GM21360 (cell line): ENCODE measurements around the gene ATOH7.
"Not testable (repeated sequence)": the region's sequence is repeated elsewhere in the genome, so short reads cannot be mapped to it uniquely, and the experiment has no call there.

Experiments used
- ATAC-seq: cut with Tn5 transposase; IDR thresholded peaks from one replicate; pipeline ENCODE4 v1.9.1; 2021; ENCODE audit warnings: mild to moderate bottlenecking, moderate library complexity; ENCODE audit not compliant: unreplicated experiment

The ATOH7 gene

GRCh38 chr10:68237173-68237572, 5.3 kb upstream of the ATOH7 start:
- ATAC-seq, result no peak

DNA sequence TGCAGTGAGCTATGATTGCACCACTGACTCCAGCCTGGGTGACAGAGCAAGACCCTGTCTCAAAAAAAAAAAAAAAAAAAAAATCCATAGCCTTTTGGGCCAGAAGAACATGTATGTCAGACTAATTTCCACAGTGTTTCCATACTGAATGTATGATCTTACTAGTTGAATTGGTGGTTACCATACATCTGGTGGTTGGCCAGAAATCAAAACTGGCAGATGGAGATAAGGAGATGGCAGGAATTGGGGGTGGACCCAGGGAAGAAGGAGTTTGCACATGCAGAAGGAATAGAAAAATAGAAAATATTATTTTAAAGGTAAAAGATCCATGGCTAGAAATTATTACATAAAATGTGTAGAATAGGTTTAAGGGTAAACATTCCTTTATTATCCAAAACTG, 3.7 kb upstream of the ATOH7 start:
- ATAC-seq, result no peak

DNA sequence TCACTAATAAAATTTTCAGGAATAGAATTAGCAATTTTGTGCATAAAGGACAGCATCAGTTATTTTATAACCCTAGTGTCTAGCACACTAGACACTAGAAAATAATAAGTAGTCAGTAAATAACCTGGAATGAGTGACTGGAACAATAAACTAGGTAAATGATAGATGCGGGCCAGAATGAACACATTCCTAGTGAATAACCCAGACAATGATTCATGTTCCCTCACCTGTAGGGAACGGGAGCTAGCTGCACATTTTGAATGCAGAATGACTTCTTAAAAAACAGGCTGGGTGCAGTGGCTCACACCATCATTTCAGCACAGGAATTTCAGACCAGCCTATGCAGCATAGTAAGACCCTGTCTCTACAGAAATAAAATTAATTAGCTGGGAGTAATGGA, 3.2 kb upstream of the ATOH7 start:
- ATAC-seq, result no peak

DNA sequence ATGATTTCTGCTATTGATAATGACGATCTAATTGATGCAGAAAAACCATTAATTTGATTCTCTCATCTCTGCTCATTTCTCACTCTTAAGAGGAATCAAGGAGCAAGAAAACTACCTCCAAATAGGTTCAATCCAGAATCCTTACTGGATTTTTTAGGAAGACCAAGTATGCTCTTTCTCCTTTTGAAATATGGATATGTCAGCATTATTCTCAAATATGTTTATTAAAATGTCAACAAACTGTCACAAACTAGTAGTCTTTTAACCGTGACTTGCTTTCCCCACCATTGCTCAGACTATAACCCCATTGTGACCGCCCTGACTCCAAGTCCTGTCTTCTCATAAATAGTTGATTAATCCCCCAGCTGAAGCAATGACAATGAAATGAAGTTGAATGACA, 1.1 kb upstream of the ATOH7 start:
- ATAC-seq, result no peak

DNA sequence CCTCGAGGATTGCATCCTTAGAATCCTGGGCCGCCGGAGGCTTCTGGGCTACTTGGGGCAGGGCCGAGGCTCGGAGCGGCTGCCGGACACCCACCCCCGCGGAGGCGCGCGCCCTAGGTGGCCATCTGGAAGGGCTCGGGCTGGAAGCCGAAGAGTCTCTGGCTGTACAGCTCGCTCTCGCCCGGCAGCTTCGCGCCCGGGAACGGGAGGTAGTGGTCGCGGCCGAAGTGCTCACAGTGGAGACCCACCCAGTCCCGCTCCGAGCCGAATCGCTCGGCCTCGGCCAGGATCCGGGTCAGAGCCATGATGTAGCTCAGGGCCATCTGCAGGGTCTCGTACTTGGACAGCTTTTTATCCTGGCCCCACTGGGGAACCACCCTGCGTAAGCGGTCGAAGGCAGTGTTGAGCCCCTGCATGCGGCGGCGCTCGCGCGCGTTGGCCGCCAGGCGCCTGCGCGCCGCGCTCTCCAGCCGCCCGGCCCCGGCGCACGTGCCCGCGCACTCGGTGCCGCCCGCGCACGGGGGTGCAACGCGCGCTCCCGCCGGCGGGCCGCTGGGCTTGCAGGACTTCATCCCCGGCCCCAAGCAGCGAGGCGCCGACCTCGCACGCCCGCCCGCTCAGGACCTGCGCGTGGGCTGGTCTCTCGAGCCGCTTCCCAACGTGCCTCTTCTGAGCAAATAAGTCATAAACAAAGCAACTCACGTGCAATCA, 652 bp downstream of the ATOH7 start:
- ATAC-seq, result peak; percentile 91

DNA sequence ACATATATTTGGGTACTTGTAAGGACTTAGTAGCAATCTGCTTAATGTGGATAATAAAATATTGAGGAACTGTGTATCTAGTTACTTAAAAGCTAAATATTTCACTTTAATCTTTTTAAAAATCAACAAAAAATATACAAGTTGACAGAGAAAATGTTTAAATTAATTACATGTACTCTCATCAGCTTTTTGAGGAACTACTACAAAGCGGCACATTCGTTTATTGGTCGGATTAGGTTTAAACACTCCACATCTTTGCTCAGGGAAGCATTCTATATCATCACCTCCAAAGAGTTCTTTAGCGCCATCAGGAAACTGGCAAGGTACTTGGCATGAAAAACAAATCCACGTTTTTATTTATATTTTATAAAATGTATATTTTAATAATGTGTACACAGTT, 1.6 kb downstream of the ATOH7 start:
- ATAC-seq, result no peak

DNA sequence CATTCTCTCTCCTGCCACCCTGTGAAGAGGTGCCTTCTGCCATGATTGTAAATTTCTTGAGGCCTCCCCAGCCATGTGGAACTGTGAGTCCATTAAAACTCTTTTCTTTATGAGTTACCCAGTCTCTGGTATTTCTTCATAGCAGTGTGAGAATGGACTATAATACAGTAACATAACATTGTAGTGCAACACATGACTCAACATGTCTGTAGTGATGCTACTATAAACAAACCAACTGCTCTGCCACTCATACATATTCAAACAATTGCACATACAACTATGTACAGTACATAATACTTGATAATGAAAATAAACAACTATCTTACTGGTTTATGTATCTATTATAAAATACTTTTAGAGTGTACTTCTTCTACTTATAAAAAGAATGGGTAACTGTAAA, 7.1 kb downstream of the ATOH7 start:
- ATAC-seq, result no peak

- no peak for ATAC-seq
Observed at GRCh38 chr10:68223535-68224165, 8.3 kb downstream of the ATOH7 start.

GRCh38 chr10:68222391-68222790, 9.5 kb downstream of the ATOH7 start:
- no peak for ATAC-seq

DNA sequence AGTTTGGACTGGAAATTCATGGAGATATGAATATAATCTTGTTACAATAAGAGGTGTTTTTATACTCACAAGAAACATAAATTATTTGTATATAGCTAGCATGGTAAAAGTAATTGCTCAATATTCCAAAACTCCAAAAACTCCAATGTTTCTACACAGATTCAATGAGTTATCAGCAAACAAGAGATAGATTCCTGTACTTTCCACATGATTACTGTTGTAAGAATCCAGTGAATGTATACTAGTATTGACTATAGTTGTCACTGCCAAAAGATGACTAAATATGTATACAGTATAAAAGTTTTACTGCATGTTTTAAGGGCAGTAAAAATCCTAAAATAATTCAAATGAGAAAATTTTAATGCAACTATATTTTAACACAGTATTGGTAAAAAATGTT, 10.7 kb downstream of the ATOH7 start:
- no peak for ATAC-seq

GRCh38 chr10:68218786-68219185, 13.1 kb downstream of the ATOH7 start:
- ATAC-seq, result no peak

- ATAC-seq, result no peak
Observed at GRCh38 chr10:68212721-68213352, 19.1 kb downstream of the ATOH7 start.

- ATAC-seq, result no peak
Observed at GRCh38 chr10:68211669-68212068, 20.2 kb downstream of the ATOH7 start.

DNA sequence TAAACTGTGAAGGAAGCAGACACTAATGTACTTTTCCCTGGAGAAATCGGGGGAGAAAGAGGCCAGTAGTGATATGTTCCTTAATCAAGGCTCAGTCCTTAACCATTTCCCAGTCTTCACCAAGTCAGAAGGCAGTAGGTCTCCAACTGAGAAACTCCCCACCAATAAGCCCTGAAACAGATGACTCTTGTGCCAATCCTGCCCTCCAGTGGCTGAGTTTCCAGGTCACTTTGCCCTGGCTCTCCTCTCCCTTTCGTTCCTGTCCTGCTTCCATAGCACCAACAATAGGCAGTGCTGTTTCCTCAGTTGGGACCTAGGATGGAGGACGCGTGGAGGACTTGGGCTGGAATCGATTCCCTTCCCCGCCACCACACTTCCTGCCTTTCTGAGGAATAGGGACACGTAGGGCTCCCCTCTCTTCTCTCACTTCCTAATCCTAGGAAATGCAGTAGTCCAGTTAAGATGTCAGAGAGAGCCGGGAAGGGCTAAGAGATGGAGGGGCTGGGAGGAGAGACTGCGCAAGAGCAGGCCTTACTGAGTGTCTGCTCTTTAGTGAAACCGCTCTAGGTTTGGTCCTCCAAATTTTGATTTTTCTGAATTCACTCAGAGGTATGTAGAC, 23.4 kb downstream of the ATOH7 start:
- no peak for ATAC-seq

DNA sequence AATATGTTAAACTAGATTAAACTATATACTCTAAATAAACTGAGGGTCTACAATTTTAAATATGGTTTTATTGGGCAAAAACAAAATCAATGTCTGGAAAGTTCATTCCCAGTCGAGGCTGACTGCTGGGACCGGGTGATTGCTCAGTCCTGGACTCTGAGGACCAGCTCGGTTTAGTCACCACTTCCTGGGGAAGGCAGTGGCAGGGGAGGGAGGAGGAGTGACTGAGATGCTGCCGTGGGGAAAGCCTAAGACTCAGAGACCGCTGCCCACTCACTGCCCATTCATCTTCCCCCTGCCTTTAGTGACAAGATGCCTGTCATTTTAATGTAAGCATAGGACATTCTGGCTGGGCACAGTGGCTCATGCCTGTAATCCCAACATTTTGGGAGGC, 29.0 kb downstream of the ATOH7 start:
- no peak for ATAC-seq

- ATAC-seq, result no peak
Observed at GRCh38 chr10:68196701-68197100, 35.2 kb downstream of the ATOH7 start.

DNA sequence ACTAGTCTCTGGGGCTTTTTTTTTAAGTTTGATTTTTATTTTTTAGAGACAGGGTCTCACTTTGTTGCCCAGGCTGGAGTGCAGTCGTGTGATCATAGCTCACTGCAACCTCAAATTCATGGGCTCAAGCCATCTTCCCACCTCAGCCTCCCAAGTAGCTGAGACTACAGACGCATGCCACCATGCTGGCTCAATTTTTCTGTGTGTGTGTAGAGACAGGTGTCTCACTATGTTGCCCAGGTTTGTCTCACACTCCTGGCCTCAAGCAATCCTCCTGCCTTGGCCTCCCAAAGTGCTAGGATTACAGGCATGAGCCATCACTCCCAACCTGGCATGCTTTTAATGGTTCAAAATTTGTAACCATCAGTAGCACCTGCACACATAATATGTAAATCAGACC, 36.1 kb downstream of the ATOH7 start:
- ATAC-seq, result not testable (repeated sequence)

GRCh38 chr10:68194290-68194689, 37.6 kb downstream of the ATOH7 start:
- ATAC-seq, result no peak

- no peak for ATAC-seq
Observed at GRCh38 chr10:68192113-68192512, 39.8 kb downstream of the ATOH7 start.

DNA sequence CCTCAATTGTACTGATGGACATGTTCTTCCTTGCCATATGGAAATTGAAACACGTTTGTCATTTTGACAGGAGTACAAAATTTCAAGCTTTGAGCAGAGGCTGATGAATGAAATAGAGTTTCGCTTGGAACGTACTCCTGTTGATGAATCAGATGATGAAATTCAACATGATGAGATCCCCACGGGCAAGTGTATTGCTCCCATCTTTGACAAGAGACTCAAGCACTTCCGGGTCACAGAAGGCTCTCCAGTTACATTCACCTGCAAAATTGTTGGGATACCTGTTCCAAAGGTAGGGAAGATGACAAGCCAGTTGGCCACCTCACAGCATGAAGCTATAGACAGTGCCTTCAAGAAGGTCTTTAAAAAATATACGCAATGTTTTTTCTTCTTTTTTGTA, 43.1 kb downstream of the ATOH7 start:
- ATAC-seq, result no peak

GRCh38 chr10:68185085-68185484, 46.8 kb downstream of the ATOH7 start:
- ATAC-seq, result no peak

DNA sequence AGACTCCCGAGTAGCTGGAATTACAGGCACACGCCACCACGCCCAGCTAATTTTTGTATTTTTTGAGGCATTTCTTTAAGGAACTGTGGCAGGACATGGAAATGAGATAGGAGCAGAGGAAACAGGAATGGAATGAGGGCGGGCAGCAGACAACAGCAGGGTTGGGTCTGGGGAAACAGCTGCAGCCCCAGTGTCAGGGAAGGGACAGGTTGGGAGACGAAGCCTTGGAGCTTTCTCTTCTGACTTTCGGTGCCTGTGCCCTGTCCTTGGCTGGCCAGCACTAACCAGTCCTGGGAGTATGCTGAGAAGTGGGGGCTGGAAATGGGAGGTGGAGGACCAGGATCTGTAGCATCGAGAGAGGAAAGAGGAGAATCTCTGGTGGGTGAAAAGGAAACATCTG, 47.4 kb downstream of the ATOH7 start:
- ATAC-seq, result no peak
